H1 (cell line): ENCODE data around the gene PPP1R12A. TPM values are rescaled to one million over a fixed set of nuclear protein-coding genes. Genes with fewer than 3 reads are reported as not detected.

Experiments used
- CTCF ChIA-PET: fragments of 300-600 bp; sonication (Branson Sonifier 250); formaldehyde crosslinking; loops from one replicate; lab custom pipeline; 2021; ENCODE audit not compliant: partially characterized antibody; lab: Charles Lee
- POLR2A ChIA-PET: fragments of 300-600 bp; sonication (Branson Sonifier 250); formaldehyde crosslinking; loops from one replicate; lab custom pipeline; 2021; ENCODE audit warnings: inconsistent platforms; ENCODE audit not compliant: partially characterized antibody; lab: Charles Lee
- DNase-seq, 2 experiments: peaks; one replicate each; pipeline versions ENCODE4 v3.0.0 to v3.0.0-alpha.2; 2010 to 2022; ENCODE audit warnings: low spot score in 2 of 2, low read depth in 1 of 2, mixed read lengths in 1 of 2
- FAIRE-seq: peaks from 2 replicates; lab custom pipeline; 2011; peaks lifted over from hg19 to GRCh38; lab: Jason Lieb, UNC
- H2AFZ ChIP-seq: 2 replicates; pipeline ENCODE4 v1.8.1; 2012; ENCODE audit warnings: low read length, inconsistent platforms
- H2AK5ac ChIP-seq: 2 replicates; pipeline ENCODE4 v1.6.1; 2013; ENCODE audit warnings: low read depth, low read length
- H2BK120ac ChIP-seq: replicated peaks from 2 replicates; pipeline ENCODE3; 2013; ENCODE audit warnings: low read depth, low read length, inconsistent platforms
- H2BK12ac ChIP-seq: 2 replicates; pipeline ENCODE4 v1.6.1; 2013; ENCODE audit warnings: low read depth, low read length
- H2BK15ac ChIP-seq: 2 replicates; pipeline ENCODE4 v1.6.1; 2013; ENCODE audit warnings: low read length
- H2BK20ac ChIP-seq: 2 replicates; pipeline ENCODE4 v1.6.1; 2013; ENCODE audit warnings: low read length
- H2BK5ac ChIP-seq: 2 replicates; pipeline ENCODE4 v1.6.1; 2013; ENCODE audit warnings: low read depth, low read length
- H3K14ac ChIP-seq: 2 replicates; pipeline ENCODE4 v1.6.1; 2013; ENCODE audit warnings: inconsistent platforms; ENCODE audit not compliant: insufficient read length
- H3K18ac ChIP-seq: 2 replicates; pipeline ENCODE4 v1.6.1; 2013; ENCODE audit warnings: low read length; ENCODE audit errors: extremely low read depth
- H3K23ac ChIP-seq: 2 replicates; pipeline ENCODE4 v1.6.1; 2013; ENCODE audit warnings: inconsistent platforms; ENCODE audit not compliant: insufficient read length
- H3K23me2 ChIP-seq: 2 replicates; pipeline ENCODE4 v1.6.1; 2013; ENCODE audit warnings: low read depth, low read length
- H3K27ac ChIP-seq: 2 replicates; pipeline ENCODE4 v1.6.1; 2011; ENCODE audit warnings: low read depth, low read length, inconsistent platforms
- H3K27me3 ChIP-seq, 4 experiments: replicated peaks in 1 of 4; 1 replicate in 1 of 4; 2 replicates in 3 of 4; pipeline versions ENCODE4 v1.6.1 to v1.8.1; 2011 to 2013; ENCODE audit warnings: low read length in 3 of 4, mild to moderate bottlenecking in 3 of 4, inconsistent platforms in 2 of 4, mixed read lengths in 2 of 4, moderate library complexity in 1 of 4; ENCODE audit not compliant: control insufficient read depth in 3 of 4, insufficient read depth in 3 of 4; ENCODE audit errors: extremely low read depth in 1 of 4
- H3K36me3 ChIP-seq, 4 experiments: 2 replicates each; pipeline versions ENCODE4 v1.6.1 to v1.8.1; 2011 to 2013; ENCODE audit warnings: mild to moderate bottlenecking in 4 of 4, low read length in 3 of 4, moderate library complexity in 2 of 4, control low read depth in 1 of 4, inconsistent platforms in 1 of 4; ENCODE audit not compliant: insufficient read depth in 4 of 4, control insufficient read depth in 2 of 4
- H3K4ac ChIP-seq: replicated peaks from 2 replicates; pipeline ENCODE3; 2013; ENCODE audit warnings: low read length, low read depth, mixed read lengths, inconsistent platforms; ENCODE audit not compliant: insufficient read length
- H3K4me1 ChIP-seq, 4 experiments: replicated peaks in 1 of 4; 1 replicate in 1 of 4; 2 replicates in 3 of 4; pipeline versions ENCODE4 v1.6.1 to v1.8.1; 2011 to 2013; ENCODE audit warnings: low read length in 3 of 4, inconsistent platforms in 2 of 4, mixed read lengths in 1 of 4; ENCODE audit not compliant: insufficient read depth in 4 of 4, control insufficient read depth in 3 of 4
- H3K4me2 ChIP-seq, 2 experiments: 2 replicates each; pipeline versions ENCODE4 v1.6.1 to v1.8.1; 2011 to 2013; ENCODE audit warnings: low read depth in 2 of 2, low read length in 2 of 2, control low read depth in 1 of 2, inconsistent platforms in 1 of 2, mild to moderate bottlenecking in 1 of 2; ENCODE audit not compliant: insufficient read depth in 1 of 2
- H3K4me3 ChIP-seq, 4 experiments: fragments of 200-600, 300-600 bp in 1 of 4; sonication (generic), shearing (Covaris generic), sonication (Bioruptor Twin) in 1 of 4; 2 replicates each; pipeline versions ENCODE4 v1.5.1 to v1.8.1; 2011 to 2016; ENCODE audit warnings: low read length in 4 of 4, low read depth in 3 of 4, control low read depth in 2 of 4, inconsistent platforms in 2 of 4, mild to moderate bottlenecking in 2 of 4, mixed read lengths in 1 of 4, moderate library complexity in 1 of 4; ENCODE audit not compliant: insufficient read depth in 2 of 4; ENCODE audit errors: extremely low read depth in 1 of 4
- H3K56ac ChIP-seq: replicated peaks from 2 replicates; pipeline ENCODE3; 2013; ENCODE audit warnings: low read depth, mild to moderate bottlenecking, mixed read lengths, low read length, inconsistent platforms; ENCODE audit not compliant: insufficient read length
- H3K79me1 ChIP-seq: 2 replicates; pipeline ENCODE4 v1.6.1; 2013; ENCODE audit warnings: low read depth, low read length, control low read depth
- H3K79me2 ChIP-seq, 2 experiments: 2 replicates each; pipeline versions ENCODE4 v1.6.1 to v1.8.1; 2012 to 2013; ENCODE audit warnings: low read length in 2 of 2, mild to moderate bottlenecking in 2 of 2, inconsistent platforms in 1 of 2; ENCODE audit not compliant: insufficient read depth in 2 of 2, control insufficient read depth in 1 of 2
- H3K9ac ChIP-seq, 4 experiments: replicated peaks in 1 of 4; 1 replicate in 1 of 4; 2 replicates in 3 of 4; pipeline versions ENCODE4 v1.6.1 to v1.8.1; 2011 to 2013; ENCODE audit warnings: low read depth in 3 of 4, low read length in 3 of 4, control low read depth in 2 of 4, mild to moderate bottlenecking in 2 of 4, moderate library complexity in 2 of 4, inconsistent platforms in 1 of 4; ENCODE audit errors: extremely low read depth in 1 of 4
- H3K9me3 ChIP-seq, 2 experiments: 2 replicates each; pipeline versions ENCODE4 v1.6.1 to v1.8.1; 2012 to 2013; ENCODE audit warnings: mild to moderate bottlenecking in 2 of 2, moderate library complexity in 2 of 2, control low read depth in 1 of 2, inconsistent platforms in 1 of 2, low read depth in 1 of 2, low read length in 1 of 2, mixed read lengths in 1 of 2; ENCODE audit not compliant: insufficient read depth in 2 of 2
- H4K20me1 ChIP-seq, 2 experiments: replicated peaks in 1 of 2; 2 replicates each; pipeline versions ENCODE3 to v1.8.1; 2011 to 2013; ENCODE audit warnings: inconsistent platforms in 2 of 2, low read length in 2 of 2, mild to moderate bottlenecking in 1 of 2; ENCODE audit not compliant: insufficient read depth in 2 of 2, control insufficient read depth in 1 of 2
- H4K5ac ChIP-seq: 2 replicates; pipeline ENCODE4 v1.6.1; 2013; ENCODE audit warnings: low read length, low read depth, mixed read lengths, inconsistent platforms; ENCODE audit not compliant: insufficient read length
- H4K8ac ChIP-seq: 2 replicates; pipeline ENCODE4 v1.8.0; 2013; ENCODE audit warnings: mild to moderate bottlenecking, moderate library complexity, low read length, inconsistent platforms; ENCODE audit not compliant: insufficient read depth; ENCODE audit errors: extremely low read depth
- H4K91ac ChIP-seq: replicated peaks from 2 replicates; pipeline ENCODE3; 2013; ENCODE audit warnings: low read length, mixed read lengths, inconsistent platforms; ENCODE audit not compliant: insufficient read length
- ATF3 ChIP-seq: IDR thresholded peaks from 2 replicates; pipeline ENCODE4 v1.6.1; 2011; ENCODE audit warnings: low read depth, mild to moderate bottlenecking, low read length; ENCODE audit not compliant: insufficient read depth
- GTF2F1 ChIP-seq: IDR thresholded peaks from 2 replicates; pipeline ENCODE4 v1.6.1; 2012; ENCODE audit warnings: low read depth, low read length, improper control_type of control experiment, borderline replicate concordance
- HDAC2 ChIP-seq, 2 experiments: fragments of 300-600 bp in 1 of 2; sonication (generic) in 1 of 2; IDR thresholded peaks; 2 replicates each; pipeline ENCODE4 v1.6.1; 2011 to 2012; ENCODE audit warnings: low read depth in 2 of 2, low read length in 2 of 2, mild to moderate bottlenecking in 2 of 2, moderate library complexity in 2 of 2, borderline replicate concordance in 1 of 2, inconsistent platforms in 1 of 2
- HDAC6 ChIP-seq: IDR thresholded peaks from one replicate; pipeline ENCODE4 v1.7.1; 2012; ENCODE audit warnings: low read depth, mild to moderate bottlenecking, inconsistent platforms, low read length, moderate library complexity
- KDM4A ChIP-seq: IDR thresholded peaks from one replicate; pipeline ENCODE4 v1.7.1; 2012; ENCODE audit warnings: low read depth, mild to moderate bottlenecking, moderate library complexity, low read length, inconsistent platforms; ENCODE audit not compliant: severe bottlenecking
- POLR2AphosphoS5 ChIP-seq: IDR thresholded peaks from 2 replicates; pipeline ENCODE4 v1.6.1; 2011; ENCODE audit warnings: low read depth, low read length
- SUZ12 ChIP-seq: fragments of 200-600 bp; sonication (generic); IDR thresholded peaks from 2 replicates; pipeline ENCODE4 v1.6.1; 2012; ENCODE audit warnings: mild to moderate bottlenecking, inconsistent platforms, low read length, moderate library complexity, mixed read lengths
- TCF12 ChIP-seq: IDR thresholded peaks from 2 replicates; pipeline ENCODE4 v1.6.1; 2011; ENCODE audit warnings: low read depth, mild to moderate bottlenecking, low read length
- USF2 ChIP-seq: IDR thresholded peaks from 2 replicates; pipeline ENCODE4 v1.6.1; 2011; ENCODE audit warnings: low read length, improper control_type of control experiment
- WGBS, 2 experiments: shearing (Covaris generic) in 1 of 2; methylation state at CpG; one replicate each; pipeline versions ENCODE4 v1.1.6 to v1.1.7; 2013 to 2015; ENCODE audit warnings: low lambda C conversion rate in 2 of 2, mixed read lengths in 2 of 2, inconsistent platforms in 1 of 2, low coverage in 1 of 2, missing lambda C conversion rate in 1 of 2; ENCODE audit not compliant: insufficient replicate concordance in 2 of 2, insufficient coverage in 1 of 2, insufficient read length in 1 of 2; ENCODE audit errors: extremely low coverage in 1 of 2, missing lambda C conversion rate in 1 of 2; 5-methylcytosine and 5-hydroxymethylcytosine counted together
- polyA plus RNA-seq, 7 experiments: library from polyadenylated mRNA; depleted of rRNA in 3 of 7; stranded (reverse) in 5 of 7; unstranded in 2 of 7; fragments of >200 nt in 5 of 7; fragments of 200-250 nt in 2 of 7; gene quantifications; 1 replicate in 5 of 7; 2 replicates in 1 of 7; 4 replicates in 1 of 7; pipeline versions ENCODE4 v1.2.1 to v1.2.3, GENCODE V29; 2011 to 2013; ENCODE audit warnings: missing spikeins in 2 of 7, mixed read lengths in 2 of 7
- total RNA-seq: library from RNA; stranded (reverse); fragmentation: NEBNext Ultra II Directional; extraction: Animal tissue kit (Norgen Biotek cat#: 25700); gene quantifications from 2 replicates; pipeline ENCODE4 v1.2.1, GENCODE V29; 2021

Gene PPP1R12A
- total and polyA plus RNA-seq, 2 of the 8 experiments (the other 6 are each of a cell fraction or from before 2014, with no cell fraction given), result 14.7 to 81.5 TPM

- no peaks in the 10 kb centered on the region for H4K20me1 ChIP-seq
- no peak overlapping the region for H2BK15ac ChIP-seq
- no peak overlapping the region for H2BK120ac ChIP-seq
- CTCF ChIA-PET, result interaction anchor here (0.6 to 1.4 kb wide), 4 partner anchors 8 to 433 kb away, joined by 3 to 5 read pairs (median 3); no protein-coding TSS in a partner anchor
- H3K23ac ChIP-seq, result no peak overlapping the region
- no peak for FAIRE-seq
- H3K36me3 ChIP-seq, result peaks cover 0 to 25% (median 8%) of the 10 kb centered on the region in 4 experiments; a peak in 4 of 8 replicates
- no peaks in the 10 kb centered on the region for H3K79me1 ChIP-seq
- no peak overlapping the region for H4K91ac ChIP-seq
- H3K18ac ChIP-seq, result no peak overlapping the region
- H2AK5ac ChIP-seq, result no peak overlapping the region
- no peak overlapping the region for H2BK12ac ChIP-seq
- no peak overlapping the region for H2AFZ ChIP-seq
- no peaks in the 10 kb centered on the region for H3K79me2 ChIP-seq
- H3K4me1 ChIP-seq, result peaks cover 0 to 3% (median 1%) of the 10 kb centered on the region in 4 experiments; a peak in 3 of 7 replicates
- H3K4me2 ChIP-seq, result no peak overlapping the region
- TF ChIP-seq HDAC2 (IDR thresholded peaks at IDR 0.05; ENCODE audit: borderline replicate concordance in 1 of 2, low read depth in 2 of 2, low read length in 2 of 2) (no peak), USF2 (no peak), ATF3 (no peak), GTF2F1 (no peak), POLR2AphosphoS5 (no peak), TCF12 (no peak), KDM4A (no peak), HDAC6 (no peak), SUZ12 (no peak)
- TF ChIP-seq, all 59 proteins: peak for 0
- Histone ChIP-seq H4K5ac (no peak overlapping the region), H3K9ac (no peak overlapping the region), H3K4me3 (no peak overlapping the region), H3K9me3 (no peaks in the 10 kb centered on the region), H2BK5ac (no peak overlapping the region), H4K8ac (no peak overlapping the region), H3K4ac (no peak overlapping the region), H3K23me2 (no peaks in the 10 kb centered on the region), H3K27me3 (no peaks in the 10 kb centered on the region), H3K56ac (no peak overlapping the region), H3K27ac (no peak overlapping the region), H3K14ac (no peak overlapping the region), H2BK20ac (no peak overlapping the region)
- DNase-seq, result no peak
- 91% methylated on average over 3 of the region's 3 CpGs; no CpG with 5 or more reads in 1 of the 2 experiments for WGBS, 2 experiments
- POLR2A ChIA-PET, result interaction anchor here (0.6 kb wide), 1 partner anchor 186 kb away, joined by 3 read pairs; no protein-coding TSS in a partner anchor
Observed at GRCh38 chr12:79778802-79779448, 156.0 kb downstream of the PPP1R12A start.
